H9 (cell line): ENCODE data around the gene TMEM184B. TPM values are rescaled to one million over a fixed set of nuclear protein-coding genes. Genes with fewer than 3 reads are reported as not detected.

Experiments used
- DNase-seq: peaks from one replicate; pipeline ENCODE4 v3.0.0-alpha.2; 2017
- H2AFZ ChIP-seq: one replicate; pipeline ENCODE4 v1.6.1; 2013; ENCODE audit warnings: mild to moderate bottlenecking, low read length, control low read depth, moderate library complexity
- H2AK5ac ChIP-seq: 2 replicates; pipeline ENCODE4 v1.6.1; 2013; ENCODE audit warnings: low read length, control low read depth, mixed read lengths; ENCODE audit not compliant: insufficient read length
- H2BK120ac ChIP-seq: one replicate; pipeline ENCODE4 v1.6.1; 2013; ENCODE audit warnings: low read depth, mild to moderate bottlenecking, low read length, control low read depth, inconsistent platforms; ENCODE audit not compliant: poor library complexity, severe bottlenecking
- H2BK12ac ChIP-seq: 2 replicates; pipeline ENCODE4 v1.6.1; 2013; ENCODE audit warnings: low read length, control low read depth, mixed read lengths, low read depth; ENCODE audit not compliant: insufficient read length
- H2BK15ac ChIP-seq: 2 replicates; pipeline ENCODE4 v1.6.1; 2013; ENCODE audit warnings: low read depth, low read length, control low read depth
- H2BK20ac ChIP-seq: one replicate; pipeline ENCODE4 v1.6.1; 2013; ENCODE audit warnings: low read depth, mild to moderate bottlenecking, low read length, control low read depth, inconsistent platforms; ENCODE audit not compliant: poor library complexity, severe bottlenecking
- H2BK5ac ChIP-seq: 2 replicates; pipeline ENCODE4 v1.6.1; 2013; ENCODE audit warnings: low read length, control low read depth, mixed read lengths; ENCODE audit not compliant: insufficient read length
- H3K14ac ChIP-seq: 2 replicates; pipeline ENCODE4 v1.6.1; 2013; ENCODE audit warnings: low read length, control low read depth; ENCODE audit not compliant: insufficient read depth
- H3K18ac ChIP-seq: 2 replicates; pipeline ENCODE4 v1.6.1; 2013; ENCODE audit warnings: low read depth, mild to moderate bottlenecking, mixed read lengths, low read length, control low read depth; ENCODE audit not compliant: insufficient read length
- H3K23ac ChIP-seq: 2 replicates; pipeline ENCODE4 v1.6.1; 2013; ENCODE audit warnings: low read length, control low read depth, mixed read lengths, low read depth; ENCODE audit not compliant: insufficient read length
- H3K23me2 ChIP-seq: 2 replicates; pipeline ENCODE4 v1.6.1; 2013; ENCODE audit warnings: low read depth, mild to moderate bottlenecking, mixed read lengths, low read length, control low read depth; ENCODE audit not compliant: insufficient read length, poor library complexity, severe bottlenecking
- H3K27ac ChIP-seq: 2 replicates; pipeline ENCODE4 v1.5.1; 2013; ENCODE audit warnings: low read length, control low read depth, mixed read lengths, low read depth; ENCODE audit not compliant: insufficient read length
- H3K27me3 ChIP-seq: 2 replicates; pipeline ENCODE4 v1.6.1; 2013; ENCODE audit warnings: low read length, control low read depth, inconsistent platforms; ENCODE audit not compliant: insufficient read depth
- H3K4ac ChIP-seq: 2 replicates; pipeline ENCODE4 v1.6.1; 2013; ENCODE audit warnings: low read depth, mild to moderate bottlenecking, control low read depth, inconsistent platforms, low read length, moderate library complexity
- H3K4me1 ChIP-seq: 2 replicates; pipeline ENCODE4 v1.6.1; 2013; ENCODE audit warnings: low read length, control low read depth, inconsistent platforms; ENCODE audit not compliant: insufficient read depth
- H3K4me2 ChIP-seq: 2 replicates; pipeline ENCODE4 v1.6.1; 2013; ENCODE audit warnings: low read length, control low read depth, mixed read lengths; ENCODE audit not compliant: insufficient read length, insufficient read depth
- H3K56ac ChIP-seq: 2 replicates; pipeline ENCODE4 v1.6.1; 2013; ENCODE audit warnings: low read depth, mild to moderate bottlenecking, mixed read lengths, low read length, control low read depth; ENCODE audit not compliant: insufficient read length
- H3K79me1 ChIP-seq: 2 replicates; pipeline ENCODE4 v1.6.1; 2013; ENCODE audit warnings: low read depth, mild to moderate bottlenecking, moderate library complexity, low read length, control low read depth, inconsistent platforms; ENCODE audit not compliant: insufficient read depth, poor library complexity, severe bottlenecking
- H3K79me2 ChIP-seq: 2 replicates; pipeline ENCODE4 v1.6.1; 2013; ENCODE audit warnings: low read length, control low read depth, inconsistent platforms; ENCODE audit not compliant: insufficient read depth
- H3K9ac ChIP-seq: 2 replicates; pipeline ENCODE4 v1.6.1; 2013; ENCODE audit warnings: low read length, control low read depth, mixed read lengths; ENCODE audit not compliant: insufficient read length; ENCODE audit errors: extremely low read depth
- H3K9me3 ChIP-seq: one replicate; pipeline ENCODE4 v1.6.1; 2013; ENCODE audit warnings: low read depth, low read length, inconsistent platforms; ENCODE audit not compliant: control insufficient read depth
- H3T11ph ChIP-seq: one replicate; pipeline ENCODE4 v1.6.1; 2013; ENCODE audit warnings: mild to moderate bottlenecking, low read length, control low read depth, inconsistent platforms
- H4K20me1 ChIP-seq: one replicate; pipeline ENCODE4 v1.6.1; 2013; ENCODE audit not compliant: control insufficient read depth, insufficient read length, insufficient read depth
- H4K5ac ChIP-seq: 2 replicates; pipeline ENCODE4 v1.6.1; 2013; ENCODE audit warnings: low read depth, mild to moderate bottlenecking, mixed read lengths, low read length, control low read depth; ENCODE audit not compliant: insufficient read length
- H4K8ac ChIP-seq: replicated peaks from 2 replicates; pipeline ENCODE4 v1.6.1; 2013; ENCODE audit warnings: low read length, control low read depth, mixed read lengths, low read depth; ENCODE audit not compliant: insufficient read length
- H4K91ac ChIP-seq: 2 replicates; pipeline ENCODE4 v1.6.1; 2013; ENCODE audit warnings: low read depth, mild to moderate bottlenecking, moderate library complexity, mixed read lengths, low read length, control low read depth; ENCODE audit not compliant: insufficient read length
- H3K27ac Mint-ChIP-seq, 3 experiments: 2 replicates in 2 of 3; 3 replicates in 1 of 3; pipeline ENCODE4 v1.8.0; 2020 to 2021; ENCODE audit warnings: mixed read lengths in 3 of 3, mild to moderate bottlenecking in 1 of 3, moderate library complexity in 1 of 3
- H3K27me3 Mint-ChIP-seq: 2 replicates; pipeline ENCODE4 v1.8.0; 2021; ENCODE audit warnings: low read depth, mild to moderate bottlenecking, moderate library complexity, mixed read lengths
- H3K36me3 Mint-ChIP-seq, 3 experiments: 2 replicates in 2 of 3; 3 replicates in 1 of 3; pipeline ENCODE4 v1.8.0; 2020 to 2021; ENCODE audit warnings: low read depth in 3 of 3, mixed read lengths in 3 of 3; ENCODE audit not compliant: insufficient read depth in 1 of 3
- H3K4me1 Mint-ChIP-seq, 2 experiments: 2 replicates each; pipeline ENCODE4 v1.8.0; 2020; ENCODE audit warnings: mixed read lengths in 2 of 2
- H3K4me3 Mint-ChIP-seq, 2 experiments: 2 replicates in 1 of 2; 3 replicates in 1 of 2; pipeline ENCODE4 v1.8.0; 2020 to 2021; ENCODE audit warnings: mild to moderate bottlenecking in 2 of 2, mixed read lengths in 2 of 2, moderate library complexity in 1 of 2
- H3K9me3 Mint-ChIP-seq, 2 experiments: 2 replicates in 1 of 2; 3 replicates in 1 of 2; pipeline ENCODE4 v1.8.0; 2020; ENCODE audit warnings: mild to moderate bottlenecking in 2 of 2, mixed read lengths in 2 of 2, moderate library complexity in 1 of 2
- whole genome bisulfite sequencing: extraction: QIAGEN DNeasy Blood & Tissue Kit; methylation state at CpG from one replicate; pipeline ENCODE4 v1.1.7; 2013; ENCODE audit warnings: missing lambda C conversion rate, low lambda C conversion rate, mixed read lengths; ENCODE audit not compliant: insufficient read length; ENCODE audit errors: extremely low coverage; 5-methylcytosine and 5-hydroxymethylcytosine counted together
- total RNA-seq: library from RNA; stranded (reverse); gene quantifications from 2 replicates; pipeline ENCODE4 v1.2.1, GENCODE V29; 2021
- TF ChIP-seq, protein P1 (sequence below): fragments of 200-600 bp; sonication (generic); conservative IDR thresholded peaks from 3 replicates; pipeline ENCODE4 v1.8.0; 2021; ENCODE audit warnings: antibody characterized with exemption, mild to moderate bottlenecking

TMEM184B gene
- total RNA-seq, 1 experiment from 2014 or later = 58.5 TPM

DNA sequence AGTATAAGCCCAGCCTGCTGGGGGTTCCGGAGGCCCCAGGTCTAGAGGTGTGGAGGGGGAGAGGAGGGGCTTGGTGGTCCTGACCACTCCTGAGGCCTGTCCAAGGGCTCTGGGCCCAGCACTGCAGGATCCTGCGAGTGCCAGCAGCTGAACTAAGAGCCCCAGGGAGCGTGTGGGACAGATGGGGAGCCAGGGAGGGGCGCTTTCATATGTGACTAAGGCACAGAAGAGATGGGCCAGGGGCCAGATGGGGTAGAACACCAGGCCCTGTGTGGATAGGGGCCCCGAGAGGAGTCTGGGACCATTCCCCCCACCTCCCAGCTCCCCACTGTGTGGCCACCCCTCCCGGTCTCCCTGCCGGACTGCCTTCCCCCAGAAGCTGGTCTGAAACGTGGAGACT is 52.6 kb downstream of the TMEM184B start:
- Mint-ChIP-seq H3K36me3 (peaks cover 6 to 37% (median 26%) of the 10 kb centered on the region in 3 experiments), H3K27ac (peak overlapping the region in 2 of 3 experiments; percentile 23 to 76; a peak in 2 of 7 replicates), H3K4me1 (peaks cover 20 to 34% of the 10 kb centered on the region in 2 experiments), H3K4me3 (no peak overlapping the region), H3K27me3 (no peaks in the 10 kb centered on the region), H3K9me3 (peaks cover 0 to 2% of the 10 kb centered on the region in 2 experiments; a peak in 1 of 5 replicates)
- Histone ChIP-seq H3K9ac (no peak overlapping the region), H4K20me1 (no peaks in the 10 kb centered on the region), H2BK12ac (no peak overlapping the region), H3K9me3 (no peaks in the 10 kb centered on the region), H4K5ac (no peak overlapping the region), H2AFZ (no peak overlapping the region), H3K79me1 (no peaks in the 10 kb centered on the region), H3K27me3 (no peaks in the 10 kb centered on the region), H3K14ac (no peak overlapping the region), H2AK5ac (no peak overlapping the region), H3K56ac (no peak overlapping the region), H3K23ac (no peak overlapping the region), H2BK120ac (no peak overlapping the region), H3K4me1 (peaks cover 4% of the 10 kb centered on the region; the same call in 1 of the 2 replicates), H3K4ac (no peak overlapping the region), H3K18ac (peak overlapping the region; percentile 46), H3T11ph (no peak overlapping the region), H2BK20ac (no peak overlapping the region), H4K8ac (no peak overlapping the region), H3K23me2 (no peaks in the 10 kb centered on the region), H4K91ac (no peak overlapping the region), H3K27ac (no peak overlapping the region), H2BK5ac (no peak overlapping the region), H3K79me2 (no peaks in the 10 kb centered on the region), H2BK15ac (no peak overlapping the region), H3K4me2 (no peak overlapping the region)
- TF ChIP-seq, protein P1, sequence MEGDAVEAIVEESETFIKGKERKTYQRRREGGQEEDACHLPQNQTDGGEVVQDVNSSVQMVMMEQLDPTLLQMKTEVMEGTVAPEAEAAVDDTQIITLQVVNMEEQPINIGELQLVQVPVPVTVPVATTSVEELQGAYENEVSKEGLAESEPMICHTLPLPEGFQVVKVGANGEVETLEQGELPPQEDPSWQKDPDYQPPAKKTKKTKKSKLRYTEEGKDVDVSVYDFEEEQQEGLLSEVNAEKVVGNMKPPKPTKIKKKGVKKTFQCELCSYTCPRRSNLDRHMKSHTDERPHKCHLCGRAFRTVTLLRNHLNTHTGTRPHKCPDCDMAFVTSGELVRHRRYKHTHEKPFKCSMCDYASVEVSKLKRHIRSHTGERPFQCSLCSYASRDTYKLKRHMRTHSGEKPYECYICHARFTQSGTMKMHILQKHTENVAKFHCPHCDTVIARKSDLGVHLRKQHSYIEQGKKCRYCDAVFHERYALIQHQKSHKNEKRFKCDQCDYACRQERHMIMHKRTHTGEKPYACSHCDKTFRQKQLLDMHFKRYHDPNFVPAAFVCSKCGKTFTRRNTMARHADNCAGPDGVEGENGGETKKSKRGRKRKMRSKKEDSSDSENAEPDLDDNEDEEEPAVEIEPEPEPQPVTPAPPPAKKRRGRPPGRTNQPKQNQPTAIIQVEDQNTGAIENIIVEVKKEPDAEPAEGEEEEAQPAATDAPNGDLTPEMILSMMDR = no peak
- no CpG with 5 or more reads among the region's 8 CpGs for WGBS
- DNase-seq = no peak
